NT2/D1 (cell line): Measurements from ENCODE around the gene MTHFD2L.
"Not testable (repeated sequence)": the region's sequence is repeated elsewhere in the genome, so short reads cannot be mapped to it uniquely, and the experiment has no call there.

ENCODE experiments used
- DNase-seq: peaks from one replicate; pipeline ENCODE4 v3.0.0-alpha.2; 2011; ENCODE audit warnings: low read depth, low spot score
- H3K27me3 ChIP-seq: 2 replicates; pipeline ENCODE4 v1.6.0; 2011; ENCODE audit warnings: mild to moderate bottlenecking; ENCODE audit not compliant: insufficient read length, insufficient read depth
- H3K36me3 ChIP-seq: 2 replicates; pipeline ENCODE4 v1.6.1; 2011; ENCODE audit warnings: mild to moderate bottlenecking, low read length, mixed read lengths; ENCODE audit not compliant: insufficient read depth, insufficient read length
- H3K4me1 ChIP-seq: 2 replicates; pipeline ENCODE4 v1.5.1; 2011; ENCODE audit not compliant: insufficient read depth, insufficient read length
- H3K4me3 ChIP-seq: 2 replicates; pipeline ENCODE4 v1.5.1; 2011; ENCODE audit warnings: low read depth; ENCODE audit not compliant: insufficient read length
- H3K9ac ChIP-seq: 2 replicates; pipeline ENCODE4 v1.6.0; 2011; ENCODE audit warnings: low read depth; ENCODE audit not compliant: insufficient read length
- H3K9me3 ChIP-seq: 2 replicates; pipeline ENCODE4 v1.5.1; 2011; ENCODE audit warnings: mild to moderate bottlenecking, low read length; ENCODE audit not compliant: insufficient read depth
- SUZ12 ChIP-seq: IDR thresholded peaks from 2 replicates; pipeline ENCODE4 v1.6.1; 2011; ENCODE audit not compliant: insufficient read length, insufficient read depth; ENCODE audit errors: extremely low read depth
- YY1 ChIP-seq: IDR thresholded peaks from 2 replicates; pipeline ENCODE4 v1.6.1; 2011; ENCODE audit not compliant: insufficient read length, insufficient read depth
- ZNF274 ChIP-seq: IDR thresholded peaks from 2 replicates; pipeline ENCODE4 v1.6.1; 2011; ENCODE audit warnings: mild to moderate bottlenecking, low read depth, low read length

MTHFD2L gene

DNA sequence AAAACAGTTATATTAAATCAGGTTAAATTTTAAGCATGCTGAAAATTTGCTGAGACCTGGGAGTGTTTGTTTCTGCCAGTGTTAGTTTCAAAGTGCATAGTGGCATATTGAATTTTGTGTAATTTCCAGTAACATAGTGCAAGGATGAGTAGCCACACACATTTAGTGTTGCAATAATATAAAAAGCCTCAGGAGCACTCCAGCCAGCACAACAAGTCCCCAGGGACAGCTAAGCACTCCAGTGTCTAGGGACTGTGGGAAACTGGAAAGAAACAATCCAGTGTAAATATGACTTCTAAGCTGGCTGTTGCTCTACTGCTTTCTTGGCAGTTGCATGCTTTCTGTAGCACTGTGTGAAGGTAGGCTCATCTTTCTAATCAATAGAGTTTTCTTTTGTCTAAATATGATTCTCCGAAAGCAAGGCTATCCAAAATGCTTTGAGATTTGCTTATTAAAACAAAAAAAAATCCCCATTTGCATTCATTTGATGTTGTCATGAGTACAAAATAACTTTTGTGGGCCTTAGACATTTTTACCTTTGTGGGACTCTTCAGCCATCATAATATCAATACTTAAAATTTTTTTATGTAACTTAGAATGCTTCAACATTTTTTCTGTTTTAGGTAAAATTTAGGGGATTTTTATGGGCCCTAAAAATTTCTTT is 34.7 kb upstream of the MTHFD2L start:
- H3K36me3 ChIP-seq, result no peaks in the 10 kb centered on the region
- H3K9ac ChIP-seq, result no peak overlapping the region
- no peaks in the 10 kb centered on the region for H3K4me1 ChIP-seq
- no peak for TF ChIP-seq ZNF274
- TF ChIP-seq SUZ12, result no peak
- TF ChIP-seq YY1, result no peak
- H3K4me3 ChIP-seq, result no peak overlapping the region
- no peaks in the 10 kb centered on the region for H3K27me3 ChIP-seq
- no peak for DNase-seq
- peaks cover 28% of the 10 kb centered on the region for H3K9me3 ChIP-seq

DNA sequence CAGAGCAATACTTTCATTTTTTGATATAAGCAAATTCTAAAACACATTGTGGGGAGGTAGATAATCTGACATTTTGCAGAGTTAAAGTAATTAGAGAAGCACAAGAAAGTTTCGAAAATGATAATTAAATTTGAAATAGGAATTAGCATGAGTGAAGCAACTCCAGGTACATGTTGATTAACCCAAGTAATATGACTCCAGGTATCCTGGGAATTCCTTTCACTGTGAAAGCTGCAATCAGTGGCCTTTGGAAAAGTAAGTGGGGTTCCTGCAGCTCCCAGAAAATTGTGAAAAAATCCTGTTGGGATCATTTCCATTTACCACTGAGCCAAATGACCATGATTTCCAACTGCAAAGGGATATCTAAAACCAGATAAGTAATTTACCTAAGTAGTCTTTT is 32.9 kb upstream of the MTHFD2L start:
- H3K36me3 ChIP-seq, result no peaks in the 10 kb centered on the region
- no peak for DNase-seq
- TF ChIP-seq SUZ12 (no peak), YY1 (no peak), ZNF274 (no peak)
- no peak overlapping the region for H3K4me3 ChIP-seq
- no peaks in the 10 kb centered on the region for H3K27me3 ChIP-seq
- peaks cover 28% of the 10 kb centered on the region for H3K9me3 ChIP-seq
- no peaks in the 10 kb centered on the region for H3K4me1 ChIP-seq
- no peak overlapping the region for H3K9ac ChIP-seq

DNA sequence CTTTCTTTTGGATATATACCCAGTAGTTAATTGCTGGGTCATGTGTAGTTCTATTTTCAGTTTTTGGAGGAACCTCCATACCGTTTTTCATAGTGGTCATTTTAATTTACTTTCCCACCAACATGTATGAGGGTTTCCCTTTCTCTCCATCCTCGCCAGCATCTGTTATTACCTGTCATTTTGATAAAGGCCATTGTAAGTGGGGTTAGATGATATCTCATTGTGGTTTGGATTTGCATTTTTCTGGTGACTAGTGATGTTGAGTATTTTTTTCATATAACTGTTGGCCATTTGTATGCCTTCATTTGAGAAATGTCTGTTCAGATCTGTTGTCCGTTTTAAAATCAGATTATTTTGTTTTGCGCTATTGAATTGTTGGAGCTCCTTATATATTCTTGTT is 30.2 kb upstream of the MTHFD2L start:
- Histone ChIP-seq H3K9me3 (peaks cover 22% of the 10 kb centered on the region), H3K36me3 (no peaks in the 10 kb centered on the region), H3K4me3 (no peak overlapping the region), H3K27me3 (no peaks in the 10 kb centered on the region), H3K9ac (no peak overlapping the region), H3K4me1 (no peaks in the 10 kb centered on the region)
- DNase-seq, result no peak
- TF ChIP-seq SUZ12 (no peak), YY1 (no peak), ZNF274 (no peak)

DNA sequence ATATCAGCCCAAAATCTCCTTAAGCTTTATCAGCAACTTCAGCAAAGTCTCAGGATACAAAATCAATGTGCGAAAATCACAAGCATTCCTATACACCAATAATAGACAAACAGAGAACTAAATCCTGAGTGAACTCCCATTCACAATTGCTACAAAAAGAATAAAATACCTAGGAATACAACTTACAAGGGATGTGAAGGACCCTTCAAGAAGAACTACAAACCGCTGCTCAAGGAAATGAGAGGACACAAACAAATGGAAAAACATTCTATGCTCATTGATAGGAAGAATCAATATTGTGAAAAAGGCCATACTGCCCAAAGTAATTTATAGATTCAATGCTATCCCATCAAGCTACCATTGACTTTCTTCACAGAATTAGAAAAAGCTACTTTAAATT is 27.1 kb upstream of the MTHFD2L start:
- H3K9me3 ChIP-seq, H3K27me3 ChIP-seq, H3K36me3 ChIP-seq, DNase-seq, H3K4me3 ChIP-seq, H3K9ac ChIP-seq, H3K4me1 ChIP-seq: not testable (repeated sequence)

DNA sequence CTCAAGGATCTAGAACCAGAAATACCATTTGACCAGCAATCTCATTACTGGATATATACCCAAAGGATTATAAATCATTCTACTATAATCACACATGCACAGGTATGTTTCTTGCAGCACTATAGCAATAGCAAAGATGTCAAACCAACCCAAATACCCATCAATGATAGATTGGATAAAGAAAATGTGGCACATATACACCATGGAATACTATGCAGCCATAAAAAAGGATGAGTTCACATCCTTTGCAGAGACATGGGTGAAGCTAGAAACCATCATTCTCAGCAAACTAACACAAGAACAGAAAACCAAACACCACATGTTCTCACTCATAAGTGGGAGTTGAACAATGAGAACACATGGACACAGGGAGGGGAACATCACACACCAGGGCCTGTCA is 25.7 kb upstream of the MTHFD2L start:
- not testable (repeated sequence) for DNase-seq, H3K9ac ChIP-seq, H3K27me3 ChIP-seq, H3K4me3 ChIP-seq, H3K4me1 ChIP-seq, H3K36me3 ChIP-seq, H3K9me3 ChIP-seq

DNA sequence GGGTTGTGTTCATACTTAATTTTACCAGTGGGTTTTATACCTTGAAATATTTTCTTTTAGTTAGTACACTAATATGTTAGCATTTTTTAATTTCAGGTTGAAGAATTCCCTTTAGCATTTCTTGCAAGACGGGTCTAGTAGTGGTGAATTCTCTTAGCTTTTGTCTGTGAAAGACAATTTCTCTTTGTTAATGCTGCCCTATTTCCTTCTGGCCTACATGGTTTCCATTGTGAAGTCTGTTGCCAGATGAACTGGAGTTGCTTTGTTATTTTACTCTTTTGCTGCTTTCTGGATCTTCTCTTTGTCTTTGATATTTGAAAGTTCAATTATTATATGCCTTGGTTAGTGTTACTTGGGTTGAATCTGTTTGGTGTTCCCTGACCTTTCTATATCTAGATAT is 25.0 kb upstream of the MTHFD2L start:
- DNase-seq, result no peak
- no peaks in the 10 kb centered on the region for H3K4me1 ChIP-seq
- H3K27me3 ChIP-seq, result no peaks in the 10 kb centered on the region
- no peaks in the 10 kb centered on the region for H3K36me3 ChIP-seq
- no peak overlapping the region for H3K9ac ChIP-seq
- no peak overlapping the region for H3K4me3 ChIP-seq
- TF ChIP-seq ZNF274 (no peak), SUZ12 (no peak), YY1 (no peak)
- no peaks in the 10 kb centered on the region for H3K9me3 ChIP-seq

DNA sequence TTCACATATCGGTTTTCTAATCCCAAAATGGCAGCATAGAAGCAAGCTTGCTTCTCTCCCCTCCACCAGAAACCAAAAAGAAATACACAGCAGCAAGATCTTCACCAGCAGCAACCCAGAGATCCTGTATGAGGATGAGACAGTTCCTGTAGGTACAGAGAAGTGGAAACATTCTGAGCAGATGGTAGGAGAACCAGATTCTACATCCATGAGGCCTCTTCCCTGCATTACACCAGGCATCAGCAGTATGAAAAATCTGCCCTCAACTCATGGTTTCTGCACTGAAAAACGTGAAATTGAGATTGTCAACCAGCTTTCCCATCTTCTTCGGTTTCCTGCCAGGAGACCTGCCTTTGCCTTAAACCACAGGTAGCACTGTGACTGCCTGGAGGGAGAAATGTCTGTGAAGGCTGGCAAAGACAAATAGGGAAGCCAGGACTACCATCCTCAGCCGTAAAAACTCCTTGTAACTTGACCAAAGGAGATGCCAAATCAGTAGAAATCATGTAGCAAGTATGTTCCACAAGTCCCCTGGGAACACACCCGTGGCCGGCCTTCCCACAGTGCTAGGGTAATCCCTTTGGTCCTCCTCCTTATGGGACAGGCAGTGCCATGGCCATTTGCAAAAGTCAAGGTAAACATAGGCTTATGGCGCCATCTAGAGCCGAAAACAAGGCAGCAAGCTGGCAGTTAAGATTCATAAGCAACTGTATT is 24.0 kb upstream of the MTHFD2L start:
- Histone ChIP-seq H3K9me3 (no peaks in the 10 kb centered on the region), H3K27me3 (no peaks in the 10 kb centered on the region), H3K4me3 (no peak overlapping the region), H3K36me3 (no peaks in the 10 kb centered on the region), H3K9ac (no peak overlapping the region), H3K4me1 (no peaks in the 10 kb centered on the region)
- TF ChIP-seq ZNF274, result no peak
- TF ChIP-seq SUZ12, result no peak
- TF ChIP-seq YY1, result no peak
- peak; percentile 46 for DNase-seq

DNA sequence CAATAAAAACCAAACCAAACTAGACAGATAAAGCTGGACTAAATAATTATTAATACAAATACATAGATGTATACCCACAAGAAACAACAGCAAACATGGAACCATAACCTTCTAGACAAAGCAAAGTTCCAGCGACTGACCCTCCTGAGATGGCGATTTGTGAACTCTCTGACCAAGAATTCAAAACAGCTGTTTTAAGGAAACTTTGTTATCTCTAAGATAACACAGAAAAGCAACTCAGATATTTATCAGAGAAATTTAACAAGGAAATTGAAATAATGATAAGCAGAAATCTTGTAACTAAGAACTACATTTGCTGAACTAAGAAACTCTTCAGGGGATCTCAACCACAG is 23.4 kb upstream of the MTHFD2L start:
- Histone ChIP-seq H3K4me1 (no peaks in the 10 kb centered on the region), H3K36me3 (no peaks in the 10 kb centered on the region), H3K4me3 (no peak overlapping the region), H3K9ac (no peak overlapping the region), H3K27me3 (no peaks in the 10 kb centered on the region), H3K9me3 (no peaks in the 10 kb centered on the region)
- no peak for TF ChIP-seq ZNF274
- no peak for TF ChIP-seq YY1
- TF ChIP-seq SUZ12, result no peak
- DNase-seq, result no peak
